CD4-positive, alpha-beta T cell (primary cell): ENCODE data around the gene YPEL1. TPM values are rescaled to one million over a fixed set of nuclear protein-coding genes. Genes with fewer than 3 reads are reported as not detected.

Experiments used
- ATAC-seq: fragments of 200-7000 bp; cut with Tn5 transposase; one replicate; pipeline ENCODE4 v1.10.0; 2022; ENCODE audit warnings: mild to moderate bottlenecking; ENCODE audit not compliant: poor library complexity
- CTCF ChIA-PET: fragments of 350-600 bp; sonication (Branson Sonifier 250); formaldehyde crosslinking; loops from one replicate; lab custom pipeline; 2021; ENCODE audit warnings: antibody characterized with exemption, inconsistent platforms; lab: Charles Lee
- POLR2A ChIA-PET: fragments of 350-600 bp; sonication (Branson Sonifier 250); formaldehyde crosslinking; loops from one replicate; lab custom pipeline; 2021; ENCODE audit warnings: antibody characterized with exemption, inconsistent platforms; lab: Charles Lee
- DNase-seq, 14 experiments: peaks; one replicate each; pipeline ENCODE4 v3.0.0-alpha.2; 2013 to 2020; ENCODE audit warnings: mixed read lengths in 2 of 14
- H3K27ac ChIP-seq, 2 donors: one replicate each; pipeline versions ENCODE4 v1.5.1 to v1.7.0; 2013; ENCODE audit warnings: low read length in 2 of 2, low read depth in 1 of 2, mild to moderate bottlenecking in 1 of 2
- H3K27me3 ChIP-seq, 2 experiments: 1 replicate in 1 of 2; 2 replicates in 1 of 2; pipeline versions ENCODE4 v1.6.1 to v1.7.0; 2013; ENCODE audit warnings: low read length in 2 of 2, control low read depth in 1 of 2, mild to moderate bottlenecking in 1 of 2, moderate library complexity in 1 of 2; ENCODE audit not compliant: insufficient read depth in 2 of 2, control insufficient read depth in 1 of 2
- H3K36me3 ChIP-seq: one replicate; pipeline ENCODE4 v1.6.1; 2013; ENCODE audit warnings: low read length, control low read depth; ENCODE audit not compliant: insufficient read depth
- H3K4me1 ChIP-seq: one replicate; pipeline ENCODE4 v1.6.1; 2013; ENCODE audit warnings: low read length, control low read depth; ENCODE audit not compliant: insufficient read depth
- H3K4me3 ChIP-seq: one replicate; pipeline ENCODE4 v1.5.1; 2013; ENCODE audit warnings: mild to moderate bottlenecking, low read length, moderate library complexity
- H3K9me3 ChIP-seq, 2 experiments: 1 replicate in 1 of 2; 2 replicates in 1 of 2; pipeline versions ENCODE4 v1.6.1 to v1.7.0; 2013; ENCODE audit warnings: low read length in 2 of 2, mild to moderate bottlenecking in 2 of 2, control low read depth in 1 of 2, moderate library complexity in 1 of 2; ENCODE audit not compliant: control insufficient read depth in 1 of 2, insufficient read depth in 1 of 2
- H3K27ac Mint-ChIP-seq: one replicate; pipeline ENCODE4 v1.8.0; 2020; ENCODE audit warnings: mixed read lengths
- H3K27me3 Mint-ChIP-seq: one replicate; pipeline ENCODE4 v1.8.0; 2021; ENCODE audit warnings: mixed read lengths
- H3K36me3 Mint-ChIP-seq: one replicate; pipeline ENCODE4 v1.8.0; 2021; ENCODE audit warnings: low read depth, mixed read lengths
- H3K4me1 Mint-ChIP-seq: one replicate; pipeline ENCODE4 v1.8.0; 2021; ENCODE audit warnings: low read depth, mixed read lengths
- H3K4me3 Mint-ChIP-seq: one replicate; pipeline ENCODE4 v1.8.0; 2020; ENCODE audit warnings: mild to moderate bottlenecking, mixed read lengths
- H3K9me3 Mint-ChIP-seq: one replicate; pipeline ENCODE4 v1.8.0; 2020; ENCODE audit warnings: mixed read lengths
- CTCF ChIP-seq: fragments of 200-600 bp; IDR thresholded peaks from one replicate; pipeline ENCODE4 v1.8.0; 2022; ENCODE audit warnings: antibody characterized with exemption, mild to moderate bottlenecking
- intact Hi-C, 2 experiments: fragments of 100-400 bp; cut with DNase I in 1 of 2; cut with micrococcal nuclease in 1 of 2; formaldehyde crosslinking; loops; one replicate each; pipeline versions ENCODE4 v1.15.1 to v1.9.0; 2023 to 2025; cut with DNase I, micrococcal nuclease
- total RNA-seq, 174 experiments: library from RNA in 2 of 174; stranded (reverse) in 2 of 174; gene quantifications; one replicate each; pipeline ENCODE4 v1.2.3 and lab custom pipeline; 2021 to 2026

Gene YPEL1
- total RNA-seq, 2 experiments from 2014 or later: 2.3 to 2.6 TPM

- Histone ChIP-seq H3K27me3 (no peaks in the 10 kb centered on the region), H3K27ac (peak overlapping the region in 1 of 2 donors; percentile 38), H3K4me1 (no peaks in the 10 kb centered on the region), H3K4me3 (no peak overlapping the region), H3K9me3 (no peaks in the 10 kb centered on the region), H3K36me3 (peaks cover 34% of the 10 kb centered on the region)
- DNase-seq: no peak
- H3K4me1 Mint-ChIP-seq: no peaks in the 10 kb centered on the region
- POLR2A ChIA-PET: interaction anchor here (0.6 kb wide), 1 partner anchor 430 kb away, joined by 3 read pairs; no protein-coding TSS in a partner anchor
- H3K27me3 Mint-ChIP-seq: no peaks in the 10 kb centered on the region
- H3K27ac Mint-ChIP-seq: peak overlapping the region; percentile 65
- CTCF ChIA-PET: no interaction called here
- H3K9me3 Mint-ChIP-seq: no peaks in the 10 kb centered on the region
- H3K36me3 Mint-ChIP-seq: peaks cover 7% of the 10 kb centered on the region
- no peak overlapping the region for H3K4me3 Mint-ChIP-seq
- TF ChIP-seq CTCF: no peak
- ATAC-seq: no peak
- intact Hi-C loops: no loop called here
Measured at GRCh38 chr22:21701384-21701971, 34.1 kb downstream of the YPEL1 start.

GRCh38 chr22:21700822-21701221 lies 34.8 kb downstream of the YPEL1 start:
- no peaks in the 10 kb centered on the region for H3K27me3 Mint-ChIP-seq
- H3K36me3 Mint-ChIP-seq: peaks cover 14% of the 10 kb centered on the region
- intact Hi-C loops: no loop called here
- peak overlapping the region; percentile 65 for H3K27ac Mint-ChIP-seq
- no peak for TF ChIP-seq CTCF
- no peaks in the 10 kb centered on the region for H3K9me3 Mint-ChIP-seq
- no peaks in the 10 kb centered on the region for H3K4me1 ChIP-seq
- ChIA-PET CTCF (no interaction called here), POLR2A (interaction anchor here (0.6 kb wide), 1 partner anchor 431 kb away, joined by 3 read pairs; no protein-coding TSS in a partner anchor)
- H3K4me1 Mint-ChIP-seq: no peaks in the 10 kb centered on the region
- ATAC-seq (no peak), DNase-seq (no peak)
- no peak overlapping the region for H3K4me3 ChIP-seq
- H3K9me3 ChIP-seq: no peaks in the 10 kb centered on the region
- H3K27me3 ChIP-seq: no peaks in the 10 kb centered on the region
- no peak overlapping the region for H3K27ac ChIP-seq
- no peak overlapping the region for H3K4me3 Mint-ChIP-seq
- peaks cover 40% of the 10 kb centered on the region for H3K36me3 ChIP-seq

GRCh38 chr22:21699643-21700042 lies 36.0 kb downstream of the YPEL1 start:
- Histone ChIP-seq H3K4me3 (no peak overlapping the region), H3K36me3 (peaks cover 51% of the 10 kb centered on the region), H3K27ac (no peak overlapping the region), H3K9me3 (no peaks in the 10 kb centered on the region), H3K27me3 (no peaks in the 10 kb centered on the region), H3K4me1 (no peaks in the 10 kb centered on the region)
- ChIA-PET POLR2A (no interaction called here), CTCF (no interaction called here)
- Mint-ChIP-seq H3K9me3 (no peaks in the 10 kb centered on the region), H3K4me3 (no peak overlapping the region), H3K36me3 (peaks cover 25% of the 10 kb centered on the region), H3K27ac (peak overlapping the region; percentile 31), H3K27me3 (no peaks in the 10 kb centered on the region), H3K4me1 (no peaks in the 10 kb centered on the region)
- DNase-seq (no peak), ATAC-seq (no peak)
- intact Hi-C loops: no loop called here
- no peak for TF ChIP-seq CTCF
